ENCODE measurements around the gene ZNF273.
A peak's percentile ranks its signal among the peaks of the same experiment; 100 is the strongest.
"Not testable (repeated sequence)": the region's sequence is repeated elsewhere in the genome, so short reads cannot be mapped to it uniquely, and the experiment has no call there.

The ZNF273 gene

GRCh38 chr7:64944667-64945502 lies 41.8 kb downstream of the ZNF273 start:
- DNase-seq (ENCODE audit: low spot score): not testable (repeated sequence)

- DNase-seq (ENCODE audit: low spot score): no peak
Observed at GRCh38 chr7:64945503-64946175, 42.6 kb downstream of the ZNF273 start.

DNA sequence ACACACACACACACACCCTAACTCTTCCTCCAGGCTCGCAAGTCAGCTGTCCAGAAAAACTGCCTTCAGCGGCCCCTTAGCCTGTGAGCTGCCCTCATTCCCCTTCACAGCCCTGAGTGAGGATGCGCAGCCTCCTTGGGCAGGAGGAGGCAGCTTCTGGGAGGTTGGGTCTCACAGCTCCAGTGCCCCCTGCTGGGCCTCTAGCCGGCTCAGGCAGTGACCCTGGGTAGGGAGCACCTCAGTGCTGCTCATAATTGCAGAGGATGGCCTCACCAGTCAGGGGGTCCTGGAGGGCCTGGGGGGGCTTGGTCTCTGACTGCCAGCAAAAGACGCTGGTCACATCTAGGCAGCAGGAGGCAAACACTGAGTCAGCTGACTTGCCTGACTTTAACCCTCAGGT lies 43.7 kb downstream of the ZNF273 start:
- DNase-seq (ENCODE audit: low spot score): peak; percentile 19

- peak; percentile 13 for DNase-seq (ENCODE audit: low spot score)
Observed at GRCh38 chr7:64947252-64948000, 44.4 kb downstream of the ZNF273 start.

GRCh38 chr7:64948774-64949173 lies 45.7 kb downstream of the ZNF273 start:
- not testable (repeated sequence) for DNase-seq (ENCODE audit: low spot score)

GRCh38 chr7:64950673-64951072 lies 47.6 kb downstream of the ZNF273 start:
- DNase-seq (ENCODE audit: low spot score): not testable (repeated sequence)

- DNase-seq (ENCODE audit: low spot score): peak; percentile 66
Observed at GRCh38 chr7:64951250-64951848, 48.3 kb downstream of the ZNF273 start.

DNA sequence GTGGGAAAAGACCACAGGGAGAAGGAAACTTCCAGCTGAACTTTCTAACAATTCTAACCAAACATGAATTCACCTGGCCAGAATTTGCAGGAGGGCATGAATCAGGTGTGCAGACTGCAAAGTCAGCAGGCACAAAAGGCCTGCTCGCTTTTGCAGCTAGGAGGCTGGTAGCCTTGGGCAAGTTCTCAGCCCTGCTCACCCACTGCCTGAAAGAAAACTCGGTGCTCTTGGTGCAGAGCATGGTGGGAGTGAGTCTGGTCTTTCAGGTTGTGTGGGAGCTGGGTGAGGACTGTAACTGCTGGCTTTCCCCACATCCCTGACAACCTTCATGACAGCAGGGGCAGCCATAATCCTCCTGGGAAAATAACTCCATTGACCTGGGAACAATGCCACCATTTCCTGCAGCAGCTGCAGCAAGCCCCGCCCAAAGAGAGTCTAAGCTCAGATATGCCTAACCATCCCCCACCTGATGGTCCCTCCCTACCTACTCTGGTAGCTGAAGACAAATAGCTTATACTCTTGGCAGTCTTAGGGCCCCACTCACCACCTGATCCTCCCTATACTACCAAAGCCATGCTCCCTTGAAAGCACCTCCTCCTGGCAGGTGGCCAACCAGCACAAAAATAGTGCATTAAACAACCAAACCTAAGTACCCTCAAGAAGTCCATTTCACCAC lies 56.1 kb downstream of the ZNF273 start:
- no peak for DNase-seq (ENCODE audit: low spot score)

- no peak for DNase-seq (ENCODE audit: low spot score)
Observed at GRCh38 chr7:64965594-64965993, 62.5 kb downstream of the ZNF273 start.

DNA sequence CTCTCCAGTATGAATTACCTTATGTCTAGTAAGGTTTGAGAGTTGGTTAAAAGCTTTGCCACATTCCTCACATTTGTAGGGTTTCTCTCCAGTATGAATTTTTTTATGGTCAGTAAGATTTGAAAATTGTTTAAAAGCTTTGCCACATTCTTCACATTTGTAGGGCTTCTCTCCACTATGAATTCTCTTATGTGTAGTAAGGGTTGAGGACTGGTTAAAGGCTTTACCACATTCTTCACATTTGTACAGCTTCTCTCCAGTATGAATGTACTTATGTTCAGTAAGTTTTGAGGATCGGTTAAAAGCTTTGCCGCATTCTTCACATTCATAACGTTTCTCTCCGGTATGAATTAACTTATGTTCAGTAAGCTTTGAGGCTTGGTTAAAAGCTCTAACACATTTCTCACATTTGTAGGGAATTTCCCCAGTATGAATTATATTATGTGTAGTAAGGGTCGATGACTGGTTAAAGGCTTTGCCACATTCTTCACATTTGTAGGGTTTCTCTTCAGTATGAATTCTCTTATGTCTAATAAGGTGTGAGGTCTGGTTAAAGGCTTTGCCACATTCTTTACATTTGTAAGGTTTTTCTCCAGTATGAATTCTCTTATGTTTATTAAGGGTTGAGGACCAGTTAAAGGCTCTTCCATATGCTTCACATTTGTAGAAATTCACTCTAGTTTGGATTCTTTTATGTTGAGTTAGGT lies 75.6 kb downstream of the ZNF273 start:
- no peak for DNase-seq (ENCODE audit: low spot score)

Data from GM03348 (cell line).